Activated CD8-positive, alpha-beta memory T cell treated with anti-CD3 and anti-CD28 coated beads for 36 hours (primary cell): ENCODE results near the gene AXIN1. TPM values are rescaled to one million over a fixed set of nuclear protein-coding genes. Genes with fewer than 3 reads are reported as not detected.
"Not testable (repeated sequence)": the region's sequence is repeated elsewhere in the genome, so short reads cannot be mapped to it uniquely, and the experiment has no call there.

Experiments used
- CTCF ChIA-PET: fragments of 350-600 bp; sonication (Branson Sonifier 250); formaldehyde crosslinking; loops from one replicate; lab custom pipeline; 2021; ENCODE audit warnings: antibody characterized with exemption; lab: Charles Lee
- POLR2A ChIA-PET: fragments of 350-600 bp; sonication (Branson Sonifier 250); formaldehyde crosslinking; loops from one replicate; lab custom pipeline; 2021; ENCODE audit warnings: antibody characterized with exemption; lab: Charles Lee
- total RNA-seq, 2 experiments: library from RNA; stranded (reverse); gene quantifications; one replicate each; pipeline ENCODE4 v1.2.3, GENCODE V29; 2021

AXIN1 gene
- total RNA-seq, 2 experiments from 2014 or later: 24.7 to 25.6 TPM

GRCh38 chr16:372302-372983, 19.9 kb upstream of the AXIN1 start:
- POLR2A ChIA-PET: no interaction called here
- CTCF ChIA-PET: no interaction called here

- CTCF ChIA-PET: interaction anchor here (1.5 kb wide), 1 partner anchor 17 kb away, joined by 7 read pairs; no protein-coding TSS in a partner anchor
Observed at GRCh38 chr16:371515-372301, 19.2 kb upstream of the AXIN1 start.

GRCh38 chr16:370979-371514, 18.5 kb upstream of the AXIN1 start:
- POLR2A ChIA-PET: no interaction called here
- CTCF ChIA-PET: interaction anchor here (1.3 to 1.5 kb wide), 2 partner anchors 9 to 16 kb away, joined by 6 to 7 read pairs; no protein-coding TSS in a partner anchor

More at GRCh38 chr16:371515-372301, 19.2 kb upstream of the AXIN1 start:
- POLR2A ChIA-PET: interaction anchor here (0.6 kb wide), 1 partner anchor 161 kb away, joined by 4 read pairs; no protein-coding TSS in a partner anchor

DNA sequence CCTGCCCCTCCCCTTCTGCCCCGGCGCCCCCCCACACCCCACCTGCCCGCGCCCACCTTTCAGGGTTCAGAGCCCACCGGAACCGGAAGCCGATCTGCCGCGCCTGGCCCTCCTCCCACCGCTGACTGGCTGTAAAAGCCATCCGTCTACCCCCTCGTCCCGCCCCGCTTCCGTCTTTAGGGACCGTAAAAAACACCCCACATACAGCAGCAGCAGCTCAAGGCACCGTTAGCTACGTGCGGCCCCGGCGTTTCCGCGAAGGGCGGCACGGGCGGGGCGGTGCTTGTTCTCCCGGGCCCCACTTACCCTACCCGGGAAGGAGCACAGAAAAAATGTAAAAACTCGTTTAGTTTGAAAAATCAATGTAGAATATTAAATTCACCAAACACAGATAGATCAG, 17.9 kb upstream of the AXIN1 start, which contains the start of gene MRPL28:
Gene MRPL28, minus strand, starts transcription at position 96 of the 400 bp plus-strand sequence. CDS start 320 bp downstream, outside the sequence.
- CTCF ChIA-PET: interaction anchor here (1.3 to 1.5 kb wide), 2 partner anchors 9 to 16 kb away, joined by 6 to 7 read pairs; no protein-coding TSS in a partner anchor
- POLR2A ChIA-PET: no interaction called here

DNA sequence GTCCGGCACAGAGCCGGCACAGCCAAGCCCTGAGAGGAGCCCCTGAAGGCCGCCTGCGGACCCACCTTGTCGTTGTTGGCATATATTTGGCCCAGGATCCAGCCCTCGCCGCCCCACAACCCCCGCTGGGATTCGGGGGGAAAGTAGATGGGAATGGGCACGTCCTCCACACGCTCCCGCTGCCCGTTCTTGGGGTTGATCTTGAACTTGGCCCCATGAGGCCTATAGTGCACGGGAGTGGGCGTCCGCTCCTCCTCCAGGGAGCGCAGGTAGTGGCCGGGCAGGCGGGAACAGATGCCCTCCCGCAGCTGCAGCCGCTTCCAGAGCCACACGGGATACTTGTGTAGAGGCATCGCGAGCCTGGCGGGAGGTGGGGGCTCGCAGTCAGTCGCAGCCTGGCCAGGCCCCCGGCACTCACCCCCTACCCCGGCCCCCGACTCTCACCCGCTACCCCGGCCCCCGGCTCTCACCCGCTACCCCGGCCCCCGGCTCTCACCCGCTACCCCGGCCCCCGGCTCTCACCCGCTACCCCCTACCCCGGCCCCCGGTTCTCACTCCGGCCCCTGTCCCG, 17.4 kb upstream of the AXIN1 start:
- ChIA-PET POLR2A (no interaction called here), CTCF (interaction anchor here (1.3 to 1.5 kb wide), 2 partner anchors 10 to 15 kb away, joined by 6 to 7 read pairs; no protein-coding TSS in a partner anchor)

DNA sequence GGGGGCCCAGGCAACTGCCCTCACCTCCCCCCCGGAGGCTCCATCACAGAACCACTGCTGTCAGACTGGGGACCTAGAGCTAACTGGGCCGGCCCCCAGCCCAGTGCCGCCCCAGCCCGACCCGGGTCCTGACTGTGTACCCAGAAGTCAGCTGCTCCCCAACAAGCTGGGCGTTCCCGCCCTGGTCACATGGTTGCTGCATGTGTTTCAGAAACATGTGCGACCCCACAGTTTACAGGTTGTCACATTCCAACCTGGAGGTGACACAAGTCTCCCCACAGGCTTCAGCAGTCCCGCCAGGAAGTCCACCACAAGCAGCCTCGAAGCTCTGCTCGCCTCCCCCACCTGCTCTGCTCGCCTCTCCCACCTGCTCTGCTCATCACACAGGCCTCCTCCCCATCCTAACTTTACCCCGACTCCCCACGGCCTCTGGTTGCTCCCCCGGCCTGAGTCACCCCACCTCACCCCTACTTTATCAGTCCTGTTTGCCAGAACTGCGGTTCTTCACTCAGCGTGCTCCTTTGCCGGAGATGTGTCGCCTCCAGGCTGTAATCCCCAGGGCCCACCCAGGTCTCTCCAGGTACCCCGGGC, 16.8 kb upstream of the AXIN1 start:
- CTCF ChIA-PET: no interaction called here
- POLR2A ChIA-PET: interaction anchor here (0.8 kb wide), 1 partner anchor 17 kb away, joined by 3 read pairs; the partner anchor contains the start of gene AXIN1

DNA sequence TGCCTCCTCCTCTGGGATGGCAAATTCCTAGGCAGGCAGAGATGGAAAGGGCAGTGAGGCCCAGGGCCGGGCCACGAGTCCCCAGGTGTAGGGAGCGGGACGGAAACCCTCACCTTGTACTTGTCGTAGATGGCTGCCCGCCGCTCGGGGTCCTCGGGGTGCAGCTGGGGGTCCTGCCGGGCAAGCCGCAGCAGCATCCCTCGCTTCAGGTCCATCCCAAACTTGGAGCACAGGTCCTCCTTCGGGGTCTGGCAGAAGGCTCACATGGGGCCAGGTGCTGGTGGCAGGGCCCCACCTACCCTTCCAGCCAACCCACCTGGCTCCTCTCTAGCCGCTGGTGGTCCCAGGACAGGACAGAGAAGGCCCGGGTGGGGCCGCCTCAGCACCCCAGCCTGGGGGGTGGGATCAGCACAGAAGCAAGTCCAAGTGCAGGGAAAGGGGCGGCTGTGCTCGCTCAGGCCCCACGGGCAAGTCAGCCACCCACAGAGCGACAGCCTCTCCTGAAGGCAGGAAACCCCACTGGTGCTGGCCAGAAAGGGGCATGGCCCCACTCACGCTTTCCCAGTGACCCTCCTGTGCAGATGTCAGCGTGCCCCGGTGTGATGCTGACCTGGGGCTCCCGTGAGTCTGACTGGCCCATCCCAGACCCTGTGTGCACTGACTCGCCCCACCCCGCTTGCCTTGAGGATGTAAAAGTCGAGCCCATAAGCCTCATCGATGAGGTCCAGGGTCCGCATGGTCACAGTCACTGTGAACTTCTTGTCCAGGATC, 16.1 kb upstream of the AXIN1 start:
- POLR2A ChIA-PET: interaction anchor here (0.8 kb wide), 1 partner anchor 16 kb away, joined by 3 read pairs; the partner anchor contains the start of gene AXIN1

GRCh38 chr16:367333-367903, 14.9 kb upstream of the AXIN1 start:
- CTCF ChIA-PET: interaction anchor here (1.5 kb wide), 1 partner anchor 302 kb away, joined by 3 read pairs; no protein-coding TSS in a partner anchor
- POLR2A ChIA-PET: no interaction called here

More for the DNA sequence above, 16.1 kb upstream of the AXIN1 start:
- CTCF ChIA-PET: no interaction called here

GRCh38 chr16:366476-366875, 14.0 kb upstream of the AXIN1 start:
- ChIA-PET CTCF (interaction anchor here (1.5 kb wide), 1 partner anchor 301 kb away, joined by 3 read pairs; no protein-coding TSS in a partner anchor), POLR2A (no interaction called here)

GRCh38 chr16:364595-365491, 12.3 kb upstream of the AXIN1 start:
- ChIA-PET POLR2A (no interaction called here), CTCF (interaction anchor here (0.9 kb wide), 1 partner anchor 258 kb away, joined by 3 read pairs; no protein-coding TSS in a partner anchor)

GRCh38 chr16:363766-364490, 11.4 kb upstream of the AXIN1 start:
- ChIA-PET CTCF (interaction anchor here (0.9 kb wide), 1 partner anchor 257 kb away, joined by 3 read pairs; no protein-coding TSS in a partner anchor), POLR2A (no interaction called here)

- CTCF ChIA-PET: interaction anchor here (1.3 to 1.6 kb wide), 3 partner anchors 14 to 256 kb away, joined by 6 to 12 read pairs (median 9); no protein-coding TSS in a partner anchor
- POLR2A ChIA-PET: no interaction called here
Observed at GRCh38 chr16:363110-363765, 10.7 kb upstream of the AXIN1 start.

GRCh38 chr16:362702-362999, 10.1 kb upstream of the AXIN1 start:
- CTCF ChIA-PET: interaction anchor here (0.8 to 2.4 kb wide), 12 partner anchors 13 to 297 kb away, joined by 3 to 12 read pairs (median 6); partner anchors contain the start of genes FAM234A, HBQ1, LUC7L and PGAP6
- POLR2A ChIA-PET: not testable (repeated sequence)

GRCh38 chr16:361872-362701, 9.6 kb upstream of the AXIN1 start:
- ChIA-PET CTCF (interaction anchor here (0.6 to 2.4 kb wide), 18 partner anchors 12 to 296 kb away, joined by 3 to 12 read pairs (median 4); partner anchors contain the start of genes FAM234A, HBQ1, LUC7L and PGAP6), POLR2A (no interaction called here)
